ENCODE results near the gene PDILT.

Gene PDILT

DNA sequence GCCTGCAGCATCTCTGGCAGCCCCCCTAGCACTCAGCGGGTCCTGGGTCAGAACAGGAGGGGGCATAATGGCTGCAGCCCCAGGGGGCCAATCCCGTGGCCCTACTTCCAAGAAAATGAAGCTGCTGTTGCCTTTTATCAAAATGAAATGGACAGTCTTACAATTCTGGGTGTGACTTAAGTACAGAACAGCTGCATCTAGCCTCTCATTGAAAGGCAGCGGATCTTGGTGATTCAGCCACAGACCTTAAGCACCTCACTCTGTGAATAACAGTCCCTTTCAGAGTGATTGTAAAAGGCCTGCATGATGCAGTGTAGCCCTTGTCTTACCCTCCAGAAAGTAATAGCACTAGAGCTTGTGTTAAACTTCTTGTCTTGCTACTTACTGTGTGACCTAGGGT, 40.5 kb downstream of the PDILT start:
- Histone ChIP-seq H3K36me3 (ENCODE audit: control insufficient read depth in 2 of 2, insufficient read depth in 1 of 2, low read length in 2 of 2) (no peaks in the 10 kb centered on the region), H3K4me3 (ENCODE audit: low read depth, low read length) (no peak overlapping the region)
- POLR2A ChIA-PET, result no interaction called here

DNA sequence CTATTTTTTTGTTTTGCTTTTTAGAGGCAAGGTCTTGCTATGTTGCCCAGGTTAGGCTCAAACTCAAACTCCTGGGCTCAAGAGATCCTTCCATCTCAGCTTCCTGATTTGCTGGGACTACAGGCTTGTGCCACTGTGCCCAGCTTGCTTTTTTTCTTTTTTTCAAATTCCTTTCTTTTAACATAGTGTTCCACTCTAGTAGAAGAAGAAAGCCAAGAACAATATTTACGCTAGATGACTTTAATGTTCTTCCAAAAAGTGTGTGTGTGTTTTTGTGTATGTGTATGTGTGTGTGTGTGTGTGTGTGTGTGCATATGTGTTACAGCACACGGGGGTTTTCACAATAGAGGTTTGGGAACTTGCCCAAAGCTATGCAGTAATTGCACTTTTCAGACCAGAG, 41.3 kb downstream of the PDILT start:
- Histone ChIP-seq H3K4me1 (ENCODE audit: control insufficient read depth, insufficient read depth, low read length) (no peaks in the 10 kb centered on the region), H3K4me3 (ENCODE audit: low read depth, low read length) (no peak overlapping the region), H3K36me3 (ENCODE audit: control insufficient read depth in 2 of 2, insufficient read depth in 1 of 2, low read length in 2 of 2) (no peaks in the 10 kb centered on the region), H3K9me3 (ENCODE audit: control insufficient read depth, insufficient read depth, low read depth, low read length) (no peaks in the 10 kb centered on the region), H3K27ac (ENCODE audit: extremely low read depth, low read depth, low read length) (no peak overlapping the region)
- CTCF ChIA-PET, result interaction anchor here (0.6 to 0.9 kb wide), 3 partner anchors 21 to 785 kb away, joined by 3 read pairs; no protein-coding TSS in a partner anchor
- POLR2A ChIA-PET, result no interaction called here
- no peak for TF ChIP-seq ZNF76 (tag by site-specific recombination; IDR thresholded peaks at IDR 0.05; ENCODE audit: borderline replicate concordance, low read depth)
- no peak for TF ChIP-seq ZXDB (tag by site-specific recombination; IDR thresholded peaks at IDR 0.05)
- no peak for TF ChIP-seq OVOL3 (tag by site-specific recombination; IDR thresholded peaks at IDR 0.05)
- TF ChIP-seq ZFP3 (tag by site-specific recombination; IDR thresholded peaks at IDR 0.05; ENCODE audit: low read depth), result no peak
- TF ChIP-seq, protein P1, sequence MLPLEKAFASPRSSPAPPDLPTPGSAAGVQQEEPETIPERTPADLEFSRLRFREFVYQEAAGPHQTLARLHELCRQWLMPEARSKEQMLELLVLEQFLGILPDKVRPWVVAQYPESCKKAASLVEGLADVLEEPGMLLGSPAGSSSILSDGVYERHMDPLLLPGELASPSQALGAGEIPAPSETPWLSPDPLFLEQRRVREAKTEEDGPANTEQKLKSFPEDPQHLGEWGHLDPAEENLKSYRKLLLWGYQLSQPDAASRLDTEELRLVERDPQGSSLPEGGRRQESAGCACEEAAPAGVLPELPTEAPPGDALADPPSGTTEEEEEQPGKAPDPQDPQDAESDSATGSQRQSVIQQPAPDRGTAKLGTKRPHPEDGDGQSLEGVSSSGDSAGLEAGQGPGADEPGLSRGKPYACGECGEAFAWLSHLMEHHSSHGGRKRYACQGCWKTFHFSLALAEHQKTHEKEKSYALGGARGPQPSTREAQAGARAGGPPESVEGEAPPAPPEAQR (tag by site-specific recombination; IDR thresholded peaks at IDR 0.05), result no peak
- TF ChIP-seq ZNF221 (tag by site-specific recombination; IDR thresholded peaks at IDR 0.05; ENCODE audit: borderline replicate concordance), result no peak
- no peak for TF ChIP-seq ZNF501 (tag by site-specific recombination; IDR thresholded peaks at IDR 0.05)
- no peak for TF ChIP-seq ZFP37 (tag by site-specific recombination; IDR thresholded peaks at IDR 0.05)
- no peak for TF ChIP-seq ZNF114 (tag by site-specific recombination; IDR thresholded peaks at IDR 0.05)
- no peak for TF ChIP-seq ZNF747 (tag by site-specific recombination; IDR thresholded peaks at IDR 0.05)
- TF ChIP-seq ZNF549 (tag by site-specific recombination; IDR thresholded peaks at IDR 0.05), result no peak
- no peak for TF ChIP-seq REPIN1 (tag by site-specific recombination; IDR thresholded peaks at IDR 0.05; ENCODE audit: low read depth)
- no peak for TF ChIP-seq ZBTB21 (tag by site-specific recombination; IDR thresholded peaks at IDR 0.05)
- no peak for TF ChIP-seq ZNF175 (tag by site-specific recombination; IDR thresholded peaks at IDR 0.05)
- TF ChIP-seq, protein P2, sequence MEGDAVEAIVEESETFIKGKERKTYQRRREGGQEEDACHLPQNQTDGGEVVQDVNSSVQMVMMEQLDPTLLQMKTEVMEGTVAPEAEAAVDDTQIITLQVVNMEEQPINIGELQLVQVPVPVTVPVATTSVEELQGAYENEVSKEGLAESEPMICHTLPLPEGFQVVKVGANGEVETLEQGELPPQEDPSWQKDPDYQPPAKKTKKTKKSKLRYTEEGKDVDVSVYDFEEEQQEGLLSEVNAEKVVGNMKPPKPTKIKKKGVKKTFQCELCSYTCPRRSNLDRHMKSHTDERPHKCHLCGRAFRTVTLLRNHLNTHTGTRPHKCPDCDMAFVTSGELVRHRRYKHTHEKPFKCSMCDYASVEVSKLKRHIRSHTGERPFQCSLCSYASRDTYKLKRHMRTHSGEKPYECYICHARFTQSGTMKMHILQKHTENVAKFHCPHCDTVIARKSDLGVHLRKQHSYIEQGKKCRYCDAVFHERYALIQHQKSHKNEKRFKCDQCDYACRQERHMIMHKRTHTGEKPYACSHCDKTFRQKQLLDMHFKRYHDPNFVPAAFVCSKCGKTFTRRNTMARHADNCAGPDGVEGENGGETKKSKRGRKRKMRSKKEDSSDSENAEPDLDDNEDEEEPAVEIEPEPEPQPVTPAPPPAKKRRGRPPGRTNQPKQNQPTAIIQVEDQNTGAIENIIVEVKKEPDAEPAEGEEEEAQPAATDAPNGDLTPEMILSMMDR (tag by site-specific recombination; IDR thresholded peaks at IDR 0.05), result no peak
- no peak for TF ChIP-seq ZNF660 (tag by site-specific recombination; IDR thresholded peaks at IDR 0.05)

More for the DNA sequence above, 40.5 kb downstream of the PDILT start:
- Histone ChIP-seq H3K27ac (ENCODE audit: extremely low read depth, low read depth, low read length) (no peak overlapping the region), H3K9me3 (ENCODE audit: control insufficient read depth, insufficient read depth, low read depth, low read length) (no peaks in the 10 kb centered on the region), H3K4me1 (ENCODE audit: control insufficient read depth, insufficient read depth, low read length) (no peaks in the 10 kb centered on the region)
- CTCF ChIA-PET, result interaction anchor here (0.7 kb wide), 2 partner anchors 20 to 762 kb away, joined by 3 read pairs; no protein-coding TSS in a partner anchor
- TF ChIP-seq ZNF221 (tag by site-specific recombination; IDR thresholded peaks at IDR 0.05; ENCODE audit: borderline replicate concordance), result no peak
- no peak for TF ChIP-seq TCF7L2 (IDR thresholded peaks at IDR 0.05; ENCODE audit: borderline replicate concordance, low read depth, low read length)
- TF ChIP-seq ZNF341 (tag by site-specific recombination; IDR thresholded peaks at IDR 0.05; ENCODE audit: low read depth), result no peak
- no peak for TF ChIP-seq ZBTB20 (tag by site-specific recombination; IDR thresholded peaks at IDR 0.05)
- no peak for TF ChIP-seq ZNF510 (tag by site-specific recombination; IDR thresholded peaks at IDR 0.05; ENCODE audit: insufficient replicate concordance)
- TF ChIP-seq ZNF211 (tag by site-specific recombination; IDR thresholded peaks at IDR 0.05; ENCODE audit: low read depth), result no peak
- TF ChIP-seq KLF9 (tag by site-specific recombination; IDR thresholded peaks at IDR 0.05; ENCODE audit: low read depth), result no peak
- TF ChIP-seq ZSCAN23 (tag by site-specific recombination; IDR thresholded peaks at IDR 0.05), result no peak
- no peak for TF ChIP-seq REPIN1 (tag by site-specific recombination; IDR thresholded peaks at IDR 0.05; ENCODE audit: low read depth)
- no peak for TF ChIP-seq ZNF558 (tag by site-specific recombination; IDR thresholded peaks at IDR 0.05)
- no peak for TF ChIP-seq SCRT1 (tag by site-specific recombination; IDR thresholded peaks at IDR 0.05; ENCODE audit: borderline replicate concordance)
- TF ChIP-seq ZNF623 (tag by site-specific recombination; IDR thresholded peaks at IDR 0.05), result no peak
- TF ChIP-seq ZNF777 (tag by site-specific recombination; IDR thresholded peaks at IDR 0.05; ENCODE audit: borderline replicate concordance), result no peak
- no peak for TF ChIP-seq ZNF266 (tag by site-specific recombination; IDR thresholded peaks at IDR 0.05; ENCODE audit: low read depth)
- no peak for TF ChIP-seq ZNF157 (tag by site-specific recombination; IDR thresholded peaks at IDR 0.05)
- no peak for TF ChIP-seq ZNF2 (tag by site-specific recombination; IDR thresholded peaks at IDR 0.05)
- TF ChIP-seq ZNF791 (tag by site-specific recombination; IDR thresholded peaks at IDR 0.05), result no peak
- no peak for TF ChIP-seq SP7 (tag by site-specific recombination; IDR thresholded peaks at IDR 0.05)

Measured in HEK293 (cell line).